Middle frontal gyrus (tissue), 1 donor: ENCODE measurements around the gene SRD5A1.

Experiments used
- DNase-seq: peaks from one replicate; pipeline ENCODE4 v3.0.0-alpha.2; 2015; ENCODE audit warnings: low spot score; ENCODE audit errors: extremely low spot score

The SRD5A1 gene

GRCh38 chr5:6632888-6633468 is at the start of gene SRD5A1, which contains the start of gene NSUN2:
Gene SRD5A1 (plus strand): TSS chr5:6633440. CDS start chr5:6633577, 137 bp downstream.
Gene NSUN2 (minus strand): TSS chr5:6633044. CDS start chr5:6632979, 65 bp downstream.
- peak; percentile 82 for DNase-seq

GRCh38 chr5:6584101-6584645 is 49.1 kb upstream of the SRD5A1 start:
- no peak for DNase-seq

DNA sequence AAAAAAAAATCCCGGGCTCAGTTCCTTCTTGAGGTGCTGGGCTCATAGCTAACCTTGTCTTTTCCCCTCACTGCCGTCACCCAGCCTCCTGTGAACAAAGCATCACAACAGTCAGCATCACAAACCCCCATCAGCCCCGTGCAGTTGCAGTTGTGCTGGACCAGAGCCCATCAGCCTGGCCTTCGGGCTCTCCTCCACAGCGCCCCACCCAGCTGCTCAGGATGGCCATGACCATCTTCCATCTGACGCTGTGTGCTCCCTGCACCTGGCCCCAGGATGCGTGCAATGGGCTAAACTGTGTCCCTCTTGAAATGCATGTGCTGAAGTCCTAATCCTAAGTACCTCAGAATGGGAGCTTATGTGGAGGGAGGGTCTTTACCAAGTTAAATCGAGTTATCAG is 48.5 kb upstream of the SRD5A1 start:
- no peak for DNase-seq

- DNase-seq: no peak
Measured at GRCh38 chr5:6585168-6585567, 48.1 kb upstream of the SRD5A1 start.

DNA sequence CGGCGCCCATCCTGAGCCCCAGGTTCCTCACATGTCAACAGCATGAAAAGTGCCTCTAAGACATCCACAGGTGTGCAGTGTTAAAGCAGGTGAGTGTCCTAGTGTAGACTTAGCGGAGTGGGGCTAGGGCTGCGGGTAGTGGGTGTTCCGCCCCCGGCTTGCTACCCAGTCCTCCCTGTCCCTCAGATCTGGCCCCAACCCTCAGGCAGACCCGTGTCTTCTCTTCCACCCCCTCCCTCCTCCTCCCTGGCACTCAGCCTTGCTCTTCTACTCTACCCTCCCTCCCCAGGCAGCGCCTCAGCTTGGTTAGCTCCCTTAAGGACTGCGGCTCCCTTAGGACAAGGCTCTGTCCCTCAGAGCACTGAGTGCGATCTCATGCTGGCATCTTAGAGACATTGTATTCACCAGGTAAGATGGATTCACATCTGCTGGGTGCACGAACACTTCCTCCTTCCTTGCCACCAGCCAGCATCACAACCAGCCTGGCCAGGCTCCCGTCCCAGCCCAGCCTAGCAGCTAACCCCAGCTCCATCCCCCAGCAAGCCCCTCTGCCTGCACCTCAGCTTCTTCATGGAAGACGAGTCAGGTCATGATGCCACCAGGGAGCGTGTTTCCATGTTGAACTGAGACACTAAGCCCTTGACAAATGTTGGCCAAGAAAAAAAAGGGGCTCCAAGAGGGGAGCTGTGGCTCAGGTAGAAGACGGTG is 47.1 kb upstream of the SRD5A1 start:
- DNase-seq: no peak

GRCh38 chr5:6586647-6587042 is 46.6 kb upstream of the SRD5A1 start:
- no peak for DNase-seq

DNA sequence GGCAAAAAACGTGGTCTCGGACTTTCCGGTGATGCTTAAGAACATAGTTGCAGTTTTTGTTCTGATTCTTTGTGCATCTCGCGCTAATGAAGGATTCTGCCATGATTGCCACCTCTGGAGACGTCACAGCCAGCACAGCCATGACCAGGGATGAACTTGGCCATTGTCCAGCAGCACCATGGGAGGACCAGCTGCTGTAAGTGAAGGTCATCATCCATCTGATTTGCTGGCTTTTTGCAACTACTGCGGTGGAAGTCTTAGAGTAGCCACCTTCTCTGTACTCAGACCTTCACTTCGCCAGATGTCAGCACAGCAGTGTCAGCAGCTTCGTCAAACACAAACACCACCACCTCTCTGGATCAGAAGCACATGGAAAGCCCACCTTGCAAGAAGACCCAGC is 46.1 kb upstream of the SRD5A1 start:
- no peak for DNase-seq

- no peak for DNase-seq
Measured at GRCh38 chr5:6590581-6590980, 42.7 kb upstream of the SRD5A1 start.

DNA sequence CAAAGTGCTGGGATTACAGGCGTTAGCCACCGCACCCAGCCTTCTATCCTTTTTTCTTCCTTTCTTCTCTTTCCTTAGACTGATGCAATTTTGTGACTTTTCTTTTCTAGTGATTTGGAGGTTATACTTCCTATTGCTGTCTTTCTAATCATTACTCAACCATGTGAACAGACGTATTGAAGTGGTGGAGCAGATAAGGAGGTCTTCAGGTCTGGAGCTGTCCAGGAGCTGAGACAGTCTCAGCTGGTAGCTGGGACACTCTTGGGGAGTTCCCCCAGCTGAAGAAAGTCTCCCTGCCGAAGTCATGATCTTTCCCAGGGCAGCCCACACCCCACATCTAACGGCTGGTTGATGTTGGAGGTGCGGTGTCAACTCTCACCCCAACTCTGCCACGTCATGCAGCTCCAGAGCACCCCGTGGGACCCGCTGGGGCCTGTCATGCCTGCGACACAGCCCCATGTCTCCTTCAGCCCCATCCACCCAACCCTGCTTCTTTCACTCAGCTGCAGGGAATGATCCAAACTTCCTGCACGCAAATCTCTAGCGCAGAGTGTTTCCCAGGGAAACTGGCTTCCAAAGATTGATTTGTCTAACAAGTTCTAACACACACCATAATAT is 41.5 kb upstream of the SRD5A1 start:
- no peak for DNase-seq

DNA sequence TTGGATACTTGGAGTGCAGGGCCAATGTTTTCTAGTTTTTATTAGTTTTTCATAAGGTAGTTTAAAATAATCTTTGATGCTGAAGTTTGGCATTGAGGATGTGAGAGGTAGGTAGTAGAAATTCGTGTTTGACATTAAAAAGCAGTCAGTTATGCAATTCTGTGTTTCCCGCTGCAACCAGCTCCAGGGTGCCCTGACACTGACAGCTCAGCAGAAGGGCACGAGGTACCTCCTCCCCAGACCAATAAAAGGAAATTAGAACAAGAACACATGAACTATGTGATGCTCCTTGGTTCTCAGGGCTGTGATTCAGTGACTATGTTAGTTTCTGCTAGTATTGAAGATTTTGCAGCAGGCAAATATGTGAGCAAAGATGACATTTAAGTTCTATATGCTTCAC is 40.6 kb upstream of the SRD5A1 start:
- DNase-seq: no peak

GRCh38 chr5:6593148-6594016 is 39.9 kb upstream of the SRD5A1 start:
- no peak for DNase-seq

DNA sequence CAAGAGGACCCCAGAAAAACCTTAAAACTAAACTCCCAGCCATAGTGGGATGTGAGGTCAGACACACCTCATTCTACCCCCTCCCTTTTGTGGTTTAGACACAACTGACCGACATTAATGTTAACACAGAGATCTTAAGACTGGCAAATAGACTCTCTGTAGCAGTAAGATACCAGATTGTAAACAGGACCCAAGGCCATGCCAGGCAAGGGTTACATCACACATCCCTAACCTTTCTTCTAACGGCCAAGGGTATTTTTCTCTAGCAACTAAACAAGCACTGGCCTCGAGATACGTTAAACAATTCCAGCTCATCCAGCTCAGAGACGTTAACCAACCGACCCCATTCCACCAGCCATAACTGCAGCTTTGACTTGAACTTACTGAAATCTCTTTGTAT is 39.2 kb upstream of the SRD5A1 start:
- no peak for DNase-seq

DNA sequence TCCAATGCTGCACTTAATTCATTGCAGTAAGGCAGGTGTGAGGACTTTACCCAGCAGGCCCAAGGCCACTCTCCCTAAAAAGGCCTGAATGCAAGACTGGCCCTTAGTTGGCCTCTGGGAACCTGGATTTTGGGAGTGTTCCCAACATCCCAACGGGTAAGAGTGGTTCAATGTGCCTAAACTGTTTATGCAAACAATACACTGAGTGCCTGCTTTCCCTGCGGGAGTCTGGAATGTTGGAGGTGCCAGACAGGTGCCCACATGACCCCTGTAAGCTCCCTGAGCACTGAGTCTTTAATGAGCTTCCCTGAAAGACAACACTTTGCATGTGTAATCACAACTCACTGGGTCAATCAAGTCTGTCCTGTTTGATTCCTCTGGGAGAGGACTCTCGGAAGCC is 37.8 kb upstream of the SRD5A1 start:
- DNase-seq: no peak

GRCh38 chr5:6596388-6596787 is 36.9 kb upstream of the SRD5A1 start:
- no peak for DNase-seq

- DNase-seq: no peak
Measured at GRCh38 chr5:6597557-6597956, 35.7 kb upstream of the SRD5A1 start.

GRCh38 chr5:6598351-6598900 is 34.8 kb upstream of the SRD5A1 start:
- no peak for DNase-seq

DNA sequence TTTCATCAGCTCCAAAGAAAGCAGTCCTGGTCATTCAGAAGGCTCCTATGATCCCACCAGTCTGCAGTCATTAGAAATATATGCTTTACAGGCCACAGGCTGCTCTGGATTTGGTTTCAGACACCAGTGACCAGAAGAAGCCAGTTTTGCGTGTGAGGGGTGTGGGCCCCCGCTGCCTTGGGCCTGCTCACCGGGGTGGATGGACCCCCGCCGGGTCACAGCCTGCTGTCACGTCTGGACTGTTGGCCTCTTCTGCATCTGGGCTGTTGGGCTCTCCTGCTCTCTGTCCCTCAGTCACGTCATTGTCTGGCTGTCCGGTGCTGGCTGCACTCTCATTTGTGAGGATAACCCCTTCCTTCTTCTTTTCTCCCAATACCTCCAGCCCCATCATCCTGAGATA is 33.5 kb upstream of the SRD5A1 start:
- DNase-seq: no peak

DNA sequence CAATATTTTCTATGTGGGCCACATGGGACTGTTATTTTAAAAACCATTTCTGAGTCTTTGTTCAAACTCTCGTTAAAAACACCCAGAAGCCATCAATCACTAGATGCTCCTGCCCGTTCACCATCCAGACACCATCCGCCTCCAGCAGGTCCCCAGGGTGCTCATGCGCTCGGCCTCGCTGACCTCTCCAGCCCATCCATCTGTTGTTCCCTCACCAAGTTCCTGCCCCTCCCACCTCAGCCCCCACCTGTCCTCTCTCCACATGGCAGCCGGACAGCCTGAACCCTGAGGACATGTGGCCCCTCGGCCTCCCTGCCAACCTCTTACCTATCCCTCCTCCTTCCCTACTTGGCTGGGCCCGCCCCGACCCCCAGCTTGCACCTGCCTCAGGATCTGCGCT is 32.0 kb upstream of the SRD5A1 start:
- DNase-seq: no peak

- no peak for DNase-seq
Measured at GRCh38 chr5:6601816-6602215, 31.4 kb upstream of the SRD5A1 start.

GRCh38 chr5:6602441-6602840 is 30.8 kb upstream of the SRD5A1 start:
- DNase-seq: no peak

GRCh38 chr5:6603643-6604042 is 29.6 kb upstream of the SRD5A1 start:
- DNase-seq: no peak
